BJ (cell line): ENCODE measurements around the gene B3GALT4. TPM values are rescaled to one million over a fixed set of nuclear protein-coding genes. Genes with fewer than 3 reads are reported as not detected.
A peak's percentile ranks its signal among the peaks of the same experiment; 100 is the strongest.

Experiments
- CTCF ChIA-PET: fragments of 350-600 bp; formaldehyde crosslinking; extraction: SDS; loops from one replicate; lab custom pipeline; 2021; ENCODE audit warnings: antibody characterized with exemption, inconsistent platforms; lab: Yijun Ruan, JAX
- POLR2A ChIA-PET: fragments of 300-600 bp; sonication (Branson Sonifier 250); formaldehyde crosslinking; extraction: SDS; loops from one replicate; lab custom pipeline; 2021; ENCODE audit warnings: antibody characterized with exemption; lab: Charles Lee
- DNase-seq: peaks from one replicate; pipeline ENCODE4 v3.0.0-alpha.2; 2011; ENCODE audit warnings: low read depth
- H3K27me3 ChIP-seq: 2 replicates; pipeline ENCODE4 v1.6.0; 2011; ENCODE audit warnings: low read length; ENCODE audit not compliant: control insufficient read depth, insufficient read depth
- H3K36me3 ChIP-seq: 2 replicates; pipeline ENCODE4 v1.5.1; 2011; ENCODE audit warnings: low read length; ENCODE audit not compliant: control insufficient read depth, insufficient read depth
- H3K4me3 ChIP-seq: 2 replicates; pipeline ENCODE4 v1.5.1; 2011; ENCODE audit warnings: low read depth, mild to moderate bottlenecking, control low read depth, low read length
- CTCF ChIP-seq: IDR thresholded peaks from 2 replicates; pipeline ENCODE4 v1.5.1; 2011; ENCODE audit warnings: low read depth, mild to moderate bottlenecking, control low read depth, inconsistent platforms, low read length, moderate library complexity; ENCODE audit not compliant: insufficient read depth
- polyA plus RNA-seq: library from polyadenylated mRNA; depleted of rRNA; stranded (reverse); fragments of >200 nt; gene quantifications from 2 replicates; pipeline ENCODE4 v1.2.3, GENCODE V29; 2011

The B3GALT4 gene
- polyA plus RNA-seq, 1 experiment: 4.0 TPM

GRCh38 chr6:33304216-33304615 lies 27.3 kb downstream of the B3GALT4 start:
- no peaks in the 10 kb centered on the region for H3K27me3 ChIP-seq
- ChIA-PET POLR2A (no interaction called here), CTCF (no interaction called here)
- DNase-seq: no peak
- H3K36me3 ChIP-seq: peaks cover 15% of the 10 kb centered on the region
- H3K4me3 ChIP-seq: no peak overlapping the region
- TF ChIP-seq CTCF: no peak

DNA sequence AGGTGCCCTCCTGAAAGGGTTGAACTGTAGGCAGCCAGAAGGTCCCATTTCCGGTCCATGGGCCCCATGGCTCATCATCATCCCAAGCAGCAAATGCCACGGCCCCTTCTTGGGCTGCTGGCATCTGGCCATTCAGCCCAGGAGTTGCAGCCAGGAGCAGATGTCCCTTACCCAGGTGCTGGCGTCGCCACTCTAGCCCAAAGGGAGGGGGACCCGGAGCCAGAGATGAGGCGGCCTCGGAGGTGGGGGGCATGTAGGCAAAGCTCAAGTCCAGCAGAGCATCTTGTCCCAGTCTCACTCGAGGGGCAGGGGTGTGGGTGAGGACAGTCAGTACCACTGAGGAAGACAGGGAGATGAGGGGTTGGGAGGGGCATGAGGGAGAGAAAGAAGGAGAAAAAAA lies 28.1 kb downstream of the B3GALT4 start:
- ChIA-PET CTCF (no interaction called here), POLR2A (no interaction called here)
- Histone ChIP-seq H3K4me3 (no peak overlapping the region), H3K27me3 (no peaks in the 10 kb centered on the region), H3K36me3 (peaks cover 15% of the 10 kb centered on the region)
- TF ChIP-seq CTCF: no peak
- DNase-seq: no peak

- no peak for DNase-seq
- Histone ChIP-seq H3K4me3 (no peak overlapping the region), H3K27me3 (no peaks in the 10 kb centered on the region), H3K36me3 (peaks cover 15% of the 10 kb centered on the region)
- POLR2A ChIA-PET: no interaction called here
- no peak for TF ChIP-seq CTCF
- CTCF ChIA-PET: no interaction called here
These were observed 29.4 kb downstream of the B3GALT4 start for GRCh38 chr6:33306356-33306755.

- no peak for TF ChIP-seq CTCF
- CTCF ChIA-PET: interaction anchor here (0.9 to 3.7 kb wide), 5 partner anchors 11 to 113 kb away, joined by 3 to 16 read pairs (median 3); partner anchors contain the start of genes RGL2, RPS18, RXRB and VPS52
- DNase-seq: no peak
- H3K27me3 ChIP-seq: no peaks in the 10 kb centered on the region
- H3K36me3 ChIP-seq: peaks cover 2% of the 10 kb centered on the region
- POLR2A ChIA-PET: interaction anchor here (0.5 kb wide), 1 partner anchor 10 kb away, joined by 8 read pairs; no protein-coding TSS in a partner anchor
- H3K4me3 ChIP-seq: peak overlapping the region; percentile 73
These were observed 35.6 kb downstream of the B3GALT4 start for GRCh38 chr6:33312361-33313104.

DNA sequence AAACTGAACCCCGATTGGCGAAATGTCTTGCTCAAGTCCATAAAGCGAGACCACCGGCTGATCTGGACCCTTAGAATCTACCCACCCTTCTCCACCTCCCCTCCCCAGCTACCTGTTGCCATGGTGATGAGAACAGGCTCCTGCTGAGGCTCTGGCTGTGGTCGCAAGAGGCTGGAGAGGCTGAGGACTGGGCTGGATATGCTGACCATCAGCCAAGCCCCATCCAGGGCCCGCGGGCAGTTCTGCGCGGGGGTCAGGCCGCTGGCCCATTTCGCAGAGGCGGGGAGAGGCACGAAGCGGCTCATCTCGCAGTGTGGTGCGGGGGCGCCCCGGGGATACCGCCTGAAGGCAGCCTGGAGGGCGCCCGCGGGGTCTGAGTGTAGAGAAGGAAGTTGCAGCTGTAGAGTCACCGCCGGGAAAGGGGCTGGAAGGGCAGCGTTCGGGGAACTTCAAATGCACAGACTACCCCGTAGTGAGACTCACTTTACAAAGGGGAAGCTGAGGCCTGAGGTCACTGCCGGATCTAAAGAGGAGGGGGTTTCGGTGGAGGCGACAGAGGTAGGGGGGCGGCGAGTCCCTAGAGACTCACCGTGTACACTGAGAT lies 36.3 kb downstream of the B3GALT4 start:
- H3K36me3 ChIP-seq: peaks cover 2% of the 10 kb centered on the region
- no peak for TF ChIP-seq CTCF
- ChIA-PET POLR2A (no interaction called here), CTCF (interaction anchor here (0.7 to 3.7 kb wide), 6 partner anchors 11 to 113 kb away, joined by 3 to 16 read pairs (median 3); partner anchors contain the start of genes RGL2, RPS18, RXRB and VPS52)
- H3K27me3 ChIP-seq: no peaks in the 10 kb centered on the region
- no peak for DNase-seq
- peak overlapping the region; percentile 73 for H3K4me3 ChIP-seq
